Activated CD8-positive, alpha-beta memory T cell treated with anti-CD3 and anti-CD28 coated beads, Interleukin-2, amount 50 U/mL, for 4 hours (primary cell): ENCODE measurements around the gene KNOP1.

Source experiments
- DNase-seq: peaks from one replicate; pipeline ENCODE4 v3.0.0-alpha.2; 2020

KNOP1 gene, protein sequence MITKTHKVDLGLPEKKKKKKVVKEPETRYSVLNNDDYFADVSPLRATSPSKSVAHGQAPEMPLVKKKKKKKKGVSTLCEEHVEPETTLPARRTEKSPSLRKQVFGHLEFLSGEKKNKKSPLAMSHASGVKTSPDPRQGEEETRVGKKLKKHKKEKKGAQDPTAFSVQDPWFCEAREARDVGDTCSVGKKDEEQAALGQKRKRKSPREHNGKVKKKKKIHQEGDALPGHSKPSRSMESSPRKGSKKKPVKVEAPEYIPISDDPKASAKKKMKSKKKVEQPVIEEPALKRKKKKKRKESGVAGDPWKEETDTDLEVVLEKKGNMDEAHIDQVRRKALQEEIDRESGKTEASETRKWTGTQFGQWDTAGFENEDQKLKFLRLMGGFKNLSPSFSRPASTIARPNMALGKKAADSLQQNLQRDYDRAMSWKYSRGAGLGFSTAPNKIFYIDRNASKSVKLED

DNA sequence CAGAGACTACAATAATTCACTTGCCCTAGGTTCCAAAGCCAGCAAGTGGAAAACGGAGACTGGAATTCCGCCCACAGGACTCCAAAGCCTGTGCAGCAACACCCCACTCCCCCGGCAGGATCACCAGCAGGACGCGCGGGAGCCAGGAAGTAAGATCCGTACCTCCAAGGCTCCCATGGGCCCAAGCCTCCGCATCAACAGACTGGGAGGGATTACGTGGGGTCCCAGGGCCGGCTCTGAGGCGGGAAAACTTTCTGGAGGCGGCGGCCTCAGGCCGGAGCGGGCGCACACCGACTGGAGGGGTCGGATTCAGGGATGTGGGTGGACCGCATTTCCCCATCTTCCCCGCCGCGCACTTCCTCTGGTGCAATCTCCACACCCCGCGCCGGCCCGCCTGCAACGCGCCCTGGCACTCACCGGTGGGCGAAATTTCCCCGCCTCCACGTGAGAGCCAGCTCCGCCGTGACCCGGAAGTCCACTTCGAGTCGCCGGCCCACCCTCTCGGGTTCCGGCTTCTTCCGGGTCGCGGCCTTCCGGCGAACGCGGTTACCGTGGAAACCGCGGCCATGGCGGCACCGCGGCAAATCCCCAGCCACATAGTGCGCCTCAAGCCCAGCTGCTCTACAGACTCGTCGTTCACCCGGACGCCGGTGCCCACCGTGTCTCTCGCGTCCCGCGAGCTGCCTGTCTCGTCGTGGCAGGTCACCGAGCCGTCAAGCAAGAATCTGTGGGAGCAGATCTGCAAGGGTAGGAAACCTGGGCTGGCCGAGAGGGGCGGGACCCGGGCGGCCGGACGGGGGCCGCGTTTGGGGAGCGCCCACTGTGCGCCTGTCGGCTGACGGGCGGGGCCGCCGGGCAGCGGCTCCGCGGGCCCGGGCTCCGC is at the start of gene KNOP1, which contains the start of gene IQCK:
Gene KNOP1, minus strand, starts transcription at position 487 of the 883 bp plus-strand sequence. CDS start 3,192 bp downstream, outside the sequence.
Gene IQCK, plus strand, starts transcription at position 531 of the 883 bp plus-strand sequence. Its CDS starts 36 bp downstream, at position 567.
- DNase-seq, result peak; percentile 90

DNA sequence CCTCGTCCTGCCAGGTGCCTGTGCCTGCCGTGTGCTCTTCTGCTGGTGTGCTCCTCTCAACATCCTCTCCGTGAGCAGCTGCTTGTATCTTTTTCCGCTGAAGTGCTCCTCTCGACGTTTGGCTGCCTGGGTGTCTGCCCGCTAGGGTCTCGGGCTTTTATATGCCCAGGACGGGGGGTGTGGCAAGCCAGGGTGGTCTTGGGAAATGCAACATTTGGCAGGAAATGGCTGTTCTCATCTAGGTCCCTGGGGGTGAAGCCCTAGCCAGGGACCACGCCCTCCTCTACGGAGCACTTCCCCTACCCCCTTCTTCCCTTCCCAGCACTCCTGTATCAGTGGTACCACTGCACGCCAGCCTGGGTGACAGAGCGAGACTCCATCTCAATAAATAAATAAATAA is 49.5 kb upstream of the KNOP1 start:
- DNase-seq, result no peak

DNA sequence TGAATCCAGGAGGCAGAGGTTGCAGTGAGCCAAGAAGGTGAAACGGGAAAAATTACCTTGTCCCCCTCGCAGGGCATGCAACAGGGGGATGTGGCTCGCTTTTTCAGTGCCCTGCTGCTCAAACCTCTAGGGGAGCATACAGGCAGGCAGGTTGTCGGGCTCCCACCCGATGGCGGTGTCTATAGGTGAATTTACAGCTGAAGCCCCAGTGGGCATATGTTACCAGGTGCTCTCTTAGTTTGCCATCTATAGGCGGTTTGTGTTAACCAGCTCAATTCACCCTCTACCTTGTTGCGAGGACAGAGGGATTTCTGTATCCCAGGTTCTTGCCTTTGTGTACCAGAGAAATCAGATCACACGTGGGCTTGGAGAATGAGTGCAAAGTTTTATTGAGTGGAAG is 49.0 kb upstream of the KNOP1 start:
- no peak for DNase-seq

DNA sequence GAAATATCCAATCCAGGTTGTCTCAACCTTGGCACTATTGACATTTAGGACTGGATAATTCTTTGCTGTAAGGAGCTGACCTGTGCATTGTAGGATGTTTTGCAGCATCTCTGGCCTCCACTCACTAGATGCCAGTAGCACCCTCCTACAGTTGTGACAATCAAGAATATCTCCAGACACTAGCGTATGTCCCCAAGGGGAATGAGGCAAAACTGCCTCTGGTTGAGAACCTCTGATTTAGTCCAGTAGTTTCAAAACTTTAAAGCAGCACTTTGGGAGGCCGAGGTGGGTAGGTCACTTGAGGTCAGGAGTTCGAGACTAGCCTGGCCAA is 48.5 kb upstream of the KNOP1 start:
- no peak for DNase-seq

DNA sequence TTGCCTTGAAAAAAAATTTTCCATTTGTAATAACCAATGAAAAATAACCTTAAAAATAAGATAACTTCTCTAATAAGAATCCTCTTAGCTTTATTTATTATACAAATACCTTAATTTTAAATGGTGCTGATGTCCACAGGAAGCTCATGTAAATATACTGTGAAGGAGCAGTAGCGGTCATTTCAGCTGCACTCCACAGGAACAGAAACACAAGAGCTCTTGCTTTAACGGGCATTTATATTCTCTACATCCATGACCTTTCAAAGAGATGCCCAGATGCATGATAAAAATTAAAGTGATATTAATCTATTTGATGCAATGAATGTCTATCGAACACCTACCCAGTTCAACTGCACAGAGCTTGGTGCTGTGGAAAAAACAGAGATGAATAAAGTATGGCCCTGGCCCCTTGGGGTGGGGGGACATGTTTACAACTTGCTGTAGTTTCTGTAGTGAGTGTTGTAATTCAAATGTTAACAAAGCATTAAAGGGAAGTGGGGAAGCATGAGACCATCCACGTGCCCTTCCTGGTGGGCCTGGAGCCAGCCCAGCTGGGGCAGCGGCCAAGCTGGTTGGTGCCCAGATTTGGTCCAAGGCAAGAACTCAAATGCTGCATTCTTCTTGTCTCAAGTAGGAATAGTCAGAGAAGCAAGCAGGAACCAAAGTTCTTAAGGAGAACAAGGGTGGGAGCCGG is 48.0 kb upstream of the KNOP1 start:
- DNase-seq, result no peak

DNA sequence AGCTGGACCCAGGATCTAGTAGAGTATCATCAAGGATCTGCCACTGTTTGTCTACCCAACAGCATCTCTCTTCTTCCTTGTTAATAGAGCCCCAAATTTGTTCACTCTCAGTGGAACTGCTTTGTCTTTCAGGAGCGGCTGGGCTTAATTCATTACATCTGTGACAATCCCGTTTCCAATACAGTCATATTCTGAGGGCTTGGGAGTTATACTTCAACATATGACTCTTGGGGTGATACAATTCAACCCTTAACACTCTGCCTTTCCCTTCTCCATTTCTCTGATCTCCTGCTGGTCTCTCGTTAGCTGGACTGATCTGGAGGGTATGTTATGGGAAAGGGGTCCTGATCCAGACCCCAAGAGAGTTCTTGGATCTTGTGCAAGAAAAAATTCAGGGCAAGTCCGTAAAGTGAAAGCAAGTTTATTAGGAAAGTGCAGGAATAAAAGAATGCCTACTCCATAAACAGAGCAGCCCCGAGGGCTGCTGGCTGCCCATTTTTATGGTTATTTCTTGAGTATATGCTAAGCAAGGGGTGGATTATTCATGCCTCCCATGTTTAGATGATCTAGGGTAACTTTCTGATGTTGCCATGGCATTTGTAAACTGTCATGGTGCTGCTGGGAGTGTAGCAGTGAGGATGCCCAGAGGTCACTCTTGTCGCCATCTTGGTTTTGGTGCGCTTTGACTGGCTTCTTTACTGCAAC is 42.5 kb upstream of the KNOP1 start:
- DNase-seq, result no peak

DNA sequence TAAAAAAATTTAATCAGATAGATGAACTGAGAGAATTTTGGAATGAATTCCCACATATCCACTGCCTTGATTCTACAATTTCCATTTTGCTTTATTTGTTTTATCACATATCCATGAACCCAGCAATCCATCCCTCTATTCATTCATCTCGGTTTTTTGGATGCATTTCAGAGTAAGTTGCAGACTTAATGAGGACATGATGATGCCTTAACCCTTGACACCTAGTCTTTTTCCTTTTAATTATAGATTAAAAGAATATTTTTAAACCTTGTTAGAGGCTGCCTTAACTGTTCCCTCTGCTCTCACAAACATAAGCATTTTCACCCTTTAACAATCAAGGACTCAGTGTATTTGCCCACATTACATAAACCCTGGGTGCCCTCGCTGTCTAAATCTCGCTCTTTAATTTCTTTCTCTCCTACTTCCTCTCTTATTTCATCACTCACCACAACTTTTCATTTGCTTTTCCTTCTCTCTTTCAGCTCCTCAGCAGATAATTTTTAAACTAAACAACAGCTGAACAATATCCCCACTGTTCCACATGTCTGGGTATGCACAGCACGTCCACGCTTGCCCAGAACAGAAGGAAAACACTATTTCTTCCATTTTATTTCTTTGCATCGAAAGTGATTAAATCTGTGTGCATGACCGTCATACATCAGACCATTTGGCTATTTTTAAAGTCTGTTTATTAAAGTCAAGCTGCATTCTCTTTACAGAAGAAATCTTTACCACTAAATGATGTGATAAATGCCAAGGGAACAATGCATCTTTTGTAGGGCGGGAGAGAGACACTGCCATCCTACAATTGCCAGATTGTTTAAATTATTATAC is 40.0 kb upstream of the KNOP1 start:
- DNase-seq, result no peak

DNA sequence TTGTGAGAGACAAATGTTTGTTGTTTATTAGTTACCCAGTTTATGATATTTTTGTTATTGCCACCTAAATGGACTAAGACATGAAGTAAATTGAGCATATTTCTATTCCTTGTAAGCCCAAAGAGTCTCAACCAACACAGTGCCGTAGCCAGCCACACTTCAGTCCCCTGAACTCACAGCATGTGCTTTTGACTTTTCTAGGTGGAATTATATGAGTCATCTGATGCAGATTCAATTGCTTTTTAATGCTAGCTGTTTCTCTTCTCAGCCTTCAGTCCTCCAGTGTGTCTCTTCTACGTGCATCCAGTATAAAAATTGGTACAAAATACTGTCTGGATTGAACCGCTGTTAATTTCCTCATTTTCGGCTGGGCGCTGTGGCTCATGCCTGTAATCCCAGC is 39.0 kb upstream of the KNOP1 start:
- DNase-seq, result no peak

DNA sequence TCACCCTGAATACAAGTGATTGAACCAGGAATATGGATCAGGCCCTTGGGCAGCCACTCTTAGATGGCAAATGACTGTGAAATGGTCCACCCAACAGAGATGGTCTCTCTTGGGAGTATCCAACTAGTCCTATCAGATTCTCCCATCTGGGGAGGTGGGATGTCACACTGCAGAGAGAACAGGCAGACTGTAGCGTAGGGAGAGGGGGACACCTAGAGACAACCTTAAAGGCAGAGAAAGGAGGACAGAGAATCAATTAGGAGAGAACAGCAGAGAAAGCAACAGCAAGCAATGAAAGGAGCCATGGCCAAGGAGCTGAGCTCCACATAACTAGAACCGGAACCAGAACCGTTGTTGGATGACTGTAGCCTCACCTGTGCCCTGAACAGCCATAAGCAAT is 37.2 kb upstream of the KNOP1 start:
- DNase-seq, result no peak

DNA sequence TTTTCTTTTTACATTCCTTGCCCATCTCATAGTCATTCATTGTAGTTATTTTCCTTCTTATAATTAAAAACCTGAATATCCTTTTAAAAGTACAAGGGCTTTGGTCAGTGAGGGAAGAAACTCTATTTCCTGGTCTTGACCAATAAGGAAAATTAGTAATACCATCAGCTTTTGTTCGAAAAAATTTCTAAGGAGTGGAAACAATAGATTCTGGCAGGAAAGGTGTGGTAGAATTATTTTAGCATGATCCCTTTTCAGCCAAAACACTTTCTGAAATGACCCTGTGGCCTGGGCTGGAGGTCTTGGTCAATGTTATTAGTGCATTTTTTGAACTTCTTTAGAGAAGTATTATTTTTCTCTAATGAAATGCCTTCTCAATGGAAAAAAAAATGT is 36.6 kb upstream of the KNOP1 start:
- DNase-seq, result no peak

DNA sequence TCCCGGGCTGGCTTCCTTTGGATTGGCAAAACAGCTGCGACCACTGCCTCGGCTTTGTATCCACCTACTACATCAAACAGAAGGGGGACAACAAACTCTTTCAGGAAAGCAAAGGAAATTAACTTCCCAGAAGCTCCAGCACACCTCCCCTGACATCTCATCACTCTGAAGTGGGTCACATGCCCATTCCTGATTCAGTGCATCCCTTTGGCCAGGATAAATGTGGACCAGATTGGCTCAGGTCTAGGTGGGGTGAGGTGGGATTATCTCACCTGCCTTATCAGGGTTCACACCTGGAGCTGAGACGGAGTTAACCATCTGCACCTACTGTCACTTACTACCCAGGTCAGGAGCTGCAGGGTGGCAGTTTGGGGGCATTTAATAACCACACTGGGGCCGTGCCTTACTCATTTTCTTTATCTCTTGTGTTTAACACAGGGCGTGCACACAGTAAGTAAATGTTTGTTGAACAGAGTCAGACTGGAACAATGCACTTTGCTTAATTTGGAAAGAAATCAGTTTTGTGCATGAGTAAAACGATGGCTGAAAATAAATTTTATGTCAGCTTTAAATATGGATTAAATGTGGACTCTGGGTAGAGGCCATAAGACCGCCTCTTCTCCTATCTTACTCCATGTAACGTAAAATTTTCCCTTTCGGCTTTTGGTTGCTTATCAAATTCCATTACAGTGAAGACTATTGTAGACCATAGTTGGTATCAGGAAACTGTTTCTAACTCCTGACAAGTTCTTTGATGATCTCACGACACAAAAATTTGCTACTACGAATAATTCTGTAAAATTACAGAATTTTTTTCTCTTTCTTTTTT is 36.0 kb upstream of the KNOP1 start:
- no peak for DNase-seq

DNA sequence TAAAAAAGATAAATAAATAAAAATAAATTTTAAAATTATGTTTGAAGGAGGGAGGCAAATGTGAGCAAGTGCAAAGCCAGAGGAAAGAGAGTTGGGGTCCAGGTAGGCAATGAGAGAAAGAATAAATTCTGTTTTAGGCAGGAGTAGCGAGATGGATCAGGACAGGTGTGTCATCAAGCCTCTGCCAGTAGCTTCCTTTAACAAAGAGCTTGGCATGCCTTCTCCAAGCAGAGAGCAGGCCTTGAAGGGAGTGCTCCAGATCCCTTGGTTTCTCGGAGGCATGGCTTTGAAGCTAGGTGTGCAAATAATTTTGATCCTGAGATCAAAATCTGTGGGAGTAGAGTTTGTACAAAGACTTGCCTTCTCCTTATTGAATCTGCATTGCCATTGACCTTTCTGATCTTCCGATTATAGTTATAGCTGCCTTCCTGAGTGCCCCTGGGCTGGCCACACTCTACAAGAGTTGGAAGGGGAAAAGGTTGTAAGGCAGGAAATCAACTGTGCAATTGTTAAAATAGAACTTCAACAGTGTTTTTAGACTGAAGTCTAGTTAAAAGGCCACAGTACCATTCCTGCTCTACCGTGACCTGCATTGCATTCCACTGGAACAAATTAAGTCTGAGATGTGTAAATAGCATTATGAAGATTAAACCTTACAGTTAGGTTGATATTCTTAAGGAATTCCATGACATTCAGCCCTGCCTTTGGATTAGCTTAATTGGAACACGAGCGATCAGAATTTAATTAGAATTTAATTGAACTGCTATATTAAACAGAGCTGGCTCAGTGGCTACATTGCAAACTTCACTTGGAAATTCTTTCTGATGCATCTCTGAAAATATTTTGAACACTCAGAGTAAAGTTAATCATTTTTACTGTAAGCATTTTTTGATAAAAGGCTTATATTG is 33.7 kb upstream of the KNOP1 start:
- DNase-seq, result no peak

DNA sequence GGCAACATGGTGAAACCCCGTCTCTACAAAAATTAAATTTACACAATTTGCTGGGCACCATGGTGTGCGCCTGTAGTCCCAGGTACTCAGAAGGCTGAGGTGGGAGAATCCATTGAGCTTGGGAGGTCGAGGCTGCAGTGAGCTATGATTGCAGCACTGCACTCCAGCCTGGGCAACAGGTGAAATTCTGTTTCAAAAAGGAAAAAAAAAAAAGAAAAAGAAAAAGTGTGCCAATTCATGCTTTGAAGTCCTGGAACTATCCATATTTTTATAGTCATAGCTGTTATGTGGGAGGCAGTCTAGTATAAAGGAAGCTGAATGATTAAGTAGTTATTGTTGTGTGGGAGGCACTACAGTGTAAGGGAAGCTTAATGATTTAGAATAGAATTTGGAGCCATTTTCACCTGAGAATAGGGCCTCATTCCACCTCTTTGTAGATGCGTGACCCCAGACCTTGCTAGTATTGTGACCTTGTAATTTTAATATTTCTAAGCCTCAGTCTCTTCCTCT is 31.6 kb upstream of the KNOP1 start:
- no peak for DNase-seq

DNA sequence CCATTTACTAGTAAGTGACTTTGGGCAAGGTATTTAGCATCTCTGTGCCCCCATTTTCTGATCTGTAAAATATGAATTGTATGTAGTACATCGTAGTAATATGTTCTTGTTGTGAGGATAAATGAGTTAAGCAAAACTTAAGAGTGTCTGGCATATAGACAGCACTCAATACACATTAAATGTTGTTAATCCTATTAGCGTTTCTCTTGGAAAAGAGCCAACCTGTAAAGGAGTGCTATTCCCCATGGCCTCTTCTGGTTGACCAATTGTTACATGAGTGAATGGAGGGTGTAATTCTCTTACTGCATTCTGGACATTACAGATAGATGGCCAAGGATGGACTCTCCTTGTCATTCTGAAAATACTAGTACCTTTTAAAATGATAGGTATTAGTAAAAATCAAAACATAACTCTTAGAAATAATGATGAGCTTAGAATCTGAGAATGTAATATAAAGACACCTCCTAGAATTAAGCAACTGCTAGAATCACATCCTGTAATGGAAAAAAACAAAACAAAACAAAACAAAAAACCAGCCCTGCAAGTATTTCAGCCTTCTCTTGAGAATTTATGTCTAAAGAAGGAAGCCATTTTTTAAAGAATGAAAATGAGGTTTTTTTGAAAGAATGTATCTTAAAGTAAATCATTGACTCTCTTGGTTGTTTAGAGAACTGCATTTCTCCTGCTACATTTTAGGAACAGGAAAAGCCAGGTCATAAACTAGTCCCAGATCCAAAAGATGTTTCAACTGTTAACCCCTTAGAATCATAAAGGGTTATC is 30.6 kb upstream of the KNOP1 start:
- no peak for DNase-seq

DNA sequence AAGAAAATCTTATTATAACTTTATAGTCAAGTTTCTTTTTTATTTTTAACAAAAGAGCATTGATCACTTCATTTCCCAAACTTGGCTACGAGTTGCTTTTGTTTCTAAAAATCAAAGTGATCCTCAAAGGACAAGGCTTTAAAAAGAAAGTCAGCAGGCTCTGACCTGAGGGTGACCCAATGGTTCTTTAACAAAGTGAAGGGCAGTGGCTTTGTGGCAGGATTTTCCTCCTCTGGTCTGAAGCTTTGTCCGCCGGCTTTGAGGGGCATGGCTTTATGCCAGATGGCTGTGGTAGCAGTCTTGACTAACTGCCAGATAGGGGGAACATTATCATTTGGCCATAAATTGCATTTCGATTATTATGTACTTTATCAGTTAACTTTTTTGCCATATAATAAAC is 28.5 kb upstream of the KNOP1 start:
- no peak for DNase-seq

DNA sequence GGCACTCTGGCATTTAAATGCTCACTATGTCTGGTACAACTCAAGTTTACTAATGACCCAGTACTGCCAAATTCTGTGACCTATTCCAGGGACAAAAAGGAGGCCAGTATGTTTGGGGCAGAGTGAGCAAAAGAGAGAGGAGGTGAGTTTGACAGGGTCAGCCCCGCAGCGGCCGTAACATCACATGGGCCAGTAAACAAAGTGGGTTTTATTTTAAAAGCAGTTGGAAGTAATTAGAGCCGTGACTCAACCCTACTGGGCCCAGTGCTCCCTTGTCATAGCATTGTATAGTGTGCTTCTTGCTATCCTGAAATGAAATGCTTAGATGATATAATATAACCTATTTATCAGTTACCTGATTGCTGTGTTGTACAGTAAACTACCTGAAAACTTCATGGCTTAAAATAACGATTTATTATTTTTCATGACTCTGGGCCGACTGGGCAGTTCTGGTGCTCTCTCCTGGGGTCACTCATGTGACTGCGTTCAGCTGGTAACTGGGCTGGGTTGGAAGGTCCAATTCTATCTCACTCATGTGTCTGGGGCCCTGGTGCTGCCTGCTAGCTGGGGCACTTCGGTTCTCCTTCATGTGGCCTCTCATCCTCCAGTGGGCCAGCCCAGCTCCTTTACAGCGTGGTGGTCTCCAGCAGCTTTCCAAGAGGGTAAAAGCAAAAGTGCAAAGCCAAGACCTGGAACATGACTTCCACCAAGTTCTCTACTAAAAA is 27.4 kb upstream of the KNOP1 start:
- no peak for DNase-seq

DNA sequence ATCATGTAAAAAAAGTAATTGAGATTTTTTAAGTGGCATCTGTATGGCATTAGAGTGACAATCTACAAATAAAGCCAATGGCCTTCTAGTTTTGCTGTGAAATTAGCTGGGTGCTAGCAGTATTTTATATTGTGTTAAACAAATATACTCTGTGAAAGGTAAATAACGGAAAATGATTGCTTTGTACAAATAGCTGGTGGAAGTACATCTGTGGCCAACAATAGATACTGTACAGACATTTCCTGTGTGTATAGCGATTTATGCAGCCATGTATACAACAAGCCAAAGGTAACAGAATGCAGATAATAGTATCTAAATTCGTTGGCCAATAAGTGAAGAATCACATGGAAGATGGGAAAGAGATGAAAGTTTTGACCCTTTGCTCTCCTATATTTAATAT is 26.6 kb upstream of the KNOP1 start:
- DNase-seq, result no peak

DNA sequence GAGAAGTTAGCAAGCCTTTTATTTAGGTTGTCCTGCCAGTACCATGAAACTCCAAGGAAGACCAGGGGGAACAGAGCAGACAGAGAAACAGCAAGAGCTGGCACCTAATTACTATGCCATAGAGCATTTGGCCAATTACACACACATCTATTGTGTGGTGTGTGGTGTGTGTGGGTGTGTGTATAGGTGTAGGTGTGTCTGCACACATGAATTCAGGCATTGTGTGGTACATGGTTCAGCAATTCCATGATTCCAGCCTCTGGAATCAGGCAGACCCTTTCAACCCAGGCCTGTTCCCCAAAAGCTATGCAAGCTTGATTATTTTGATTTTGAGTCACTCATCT is 25.8 kb upstream of the KNOP1 start:
- DNase-seq, result no peak
